Suppressor macrophage treated with lipopolysaccharide for 4 hours (primary cell): ENCODE measurements around the gene OAS3.
A peak's percentile ranks its signal among the peaks of the same experiment; 100 is the strongest.

Experiments used
- DNase-seq: peaks from one replicate; pipeline ENCODE4 v3.0.0-alpha.2; 2020

Gene OAS3

DNA sequence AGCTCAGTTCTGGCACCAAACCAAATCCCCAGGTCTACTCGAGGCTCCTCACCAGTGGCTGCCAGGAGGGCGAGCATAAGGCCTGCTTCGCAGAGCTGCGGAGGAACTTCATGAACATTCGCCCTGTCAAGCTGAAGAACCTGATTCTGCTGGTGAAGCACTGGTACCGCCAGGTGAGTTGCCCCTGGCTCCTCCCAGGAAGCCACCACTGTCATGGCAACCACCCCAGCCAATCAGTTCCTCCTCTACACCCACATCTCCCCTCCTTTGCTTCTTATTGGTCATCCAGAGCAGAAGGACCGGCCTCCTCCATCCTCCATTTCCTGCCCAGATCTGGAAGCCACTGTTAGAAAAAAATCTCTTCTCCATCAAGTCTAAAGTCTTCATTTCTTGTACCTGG is 22.8 kb downstream of the OAS3 start:
- DNase-seq, result no peak

DNA sequence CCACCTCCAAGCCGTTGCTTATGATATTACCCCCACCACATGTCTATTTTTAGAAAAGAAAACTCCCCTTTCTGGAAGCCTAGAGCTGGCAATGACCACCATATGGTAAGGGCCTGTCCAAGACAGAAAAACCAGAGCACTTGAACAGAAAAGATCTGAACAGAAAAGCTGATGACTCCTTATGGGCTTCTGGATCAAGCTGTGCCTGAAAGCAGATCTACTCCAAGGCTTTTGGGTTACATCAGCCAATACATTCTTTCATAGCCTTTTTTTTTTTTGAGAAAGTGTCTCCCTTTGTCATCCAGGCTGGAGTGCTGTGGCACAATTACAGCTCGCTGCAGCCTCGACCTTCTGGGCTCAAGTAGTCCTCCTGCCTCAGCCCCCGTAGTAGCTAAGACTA is 23.3 kb downstream of the OAS3 start:
- DNase-seq, result no peak

DNA sequence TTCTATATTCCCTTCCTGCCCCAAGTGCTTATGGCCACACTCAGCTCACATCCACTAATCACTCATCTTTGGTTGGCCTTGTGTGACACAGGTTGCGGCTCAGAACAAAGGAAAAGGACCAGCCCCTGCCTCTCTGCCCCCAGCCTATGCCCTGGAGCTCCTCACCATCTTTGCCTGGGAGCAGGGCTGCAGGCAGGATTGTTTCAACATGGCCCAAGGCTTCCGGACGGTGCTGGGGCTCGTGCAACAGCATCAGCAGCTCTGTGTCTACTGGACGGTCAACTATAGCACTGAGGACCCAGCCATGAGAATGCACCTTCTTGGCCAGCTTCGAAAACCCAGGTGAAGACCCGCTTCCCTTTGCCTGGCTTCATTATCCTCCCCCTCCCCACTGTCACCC is 24.3 kb downstream of the OAS3 start:
- no peak for DNase-seq

DNA sequence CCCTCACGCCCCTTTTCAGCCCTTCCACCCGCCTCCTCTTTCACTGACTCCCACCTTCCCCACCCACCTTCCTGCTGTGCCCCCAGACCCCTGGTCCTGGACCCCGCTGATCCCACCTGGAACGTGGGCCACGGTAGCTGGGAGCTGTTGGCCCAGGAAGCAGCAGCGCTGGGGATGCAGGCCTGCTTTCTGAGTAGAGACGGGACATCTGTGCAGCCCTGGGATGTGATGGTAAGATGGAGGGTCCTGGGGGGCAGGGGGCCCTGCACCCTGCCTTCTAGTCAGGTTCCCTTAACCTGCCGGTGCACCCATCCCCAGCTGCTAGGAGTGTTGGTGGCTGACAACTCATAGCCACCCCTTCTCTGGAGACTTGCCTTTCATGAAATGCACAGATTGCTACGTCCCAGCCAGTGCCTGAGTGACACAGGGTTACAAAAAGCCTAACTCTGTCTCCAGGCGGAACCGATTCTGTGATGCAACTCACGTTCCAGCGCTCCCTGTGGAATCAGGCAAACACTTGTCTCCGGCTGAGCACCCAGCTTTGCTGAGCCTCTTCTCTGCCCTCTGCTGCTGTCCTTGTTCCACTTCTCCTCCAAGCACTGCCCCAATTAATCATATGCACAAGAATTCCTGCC is 25.1 kb downstream of the OAS3 start:
- no peak for DNase-seq

DNA sequence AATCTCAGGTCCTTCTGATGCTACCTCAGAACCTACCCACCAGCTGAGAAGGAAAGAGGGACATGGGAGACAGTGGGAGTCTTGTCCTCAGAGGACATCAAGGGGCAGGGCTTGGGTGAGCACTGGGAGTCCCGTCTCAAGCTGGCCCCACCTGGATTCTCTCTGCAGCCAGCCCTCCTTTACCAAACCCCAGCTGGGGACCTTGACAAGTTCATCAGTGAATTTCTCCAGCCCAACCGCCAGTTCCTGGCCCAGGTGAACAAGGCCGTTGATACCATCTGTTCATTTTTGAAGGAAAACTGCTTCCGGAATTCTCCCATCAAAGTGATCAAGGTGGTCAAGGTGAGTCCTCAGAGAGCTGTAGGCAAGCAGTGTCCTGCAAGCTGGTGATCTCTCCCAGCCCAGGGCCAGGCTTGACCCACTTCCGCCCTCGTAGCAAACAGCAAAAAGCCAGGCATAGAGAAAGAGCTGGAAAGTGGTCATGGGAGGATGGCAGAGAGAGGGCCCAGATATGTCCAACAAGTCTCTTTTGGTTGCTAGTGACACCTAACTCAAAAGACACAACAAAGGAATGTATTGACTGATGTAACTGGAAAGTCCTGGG is 25.9 kb downstream of the OAS3 start:
- DNase-seq, result no peak

DNA sequence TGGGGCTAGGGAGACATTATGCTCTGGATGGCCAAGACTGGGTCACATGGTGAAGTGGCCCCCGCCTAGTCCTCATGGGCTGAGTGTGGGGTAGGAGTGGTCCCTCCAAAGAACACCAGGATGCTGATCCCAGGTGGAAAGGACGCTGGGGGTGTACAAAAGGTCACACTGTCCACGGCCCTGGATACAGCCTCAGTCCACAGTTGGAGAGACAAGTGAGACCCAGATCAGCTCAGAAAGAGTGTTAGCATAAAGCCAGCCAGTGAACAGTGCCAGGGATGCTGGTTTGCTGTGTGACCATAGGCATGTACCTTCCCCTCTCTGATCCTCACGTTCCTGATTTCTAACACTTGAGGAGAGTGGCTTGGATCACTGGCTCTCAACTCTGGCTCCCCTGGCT is 26.6 kb downstream of the OAS3 start:
- DNase-seq, result no peak

DNA sequence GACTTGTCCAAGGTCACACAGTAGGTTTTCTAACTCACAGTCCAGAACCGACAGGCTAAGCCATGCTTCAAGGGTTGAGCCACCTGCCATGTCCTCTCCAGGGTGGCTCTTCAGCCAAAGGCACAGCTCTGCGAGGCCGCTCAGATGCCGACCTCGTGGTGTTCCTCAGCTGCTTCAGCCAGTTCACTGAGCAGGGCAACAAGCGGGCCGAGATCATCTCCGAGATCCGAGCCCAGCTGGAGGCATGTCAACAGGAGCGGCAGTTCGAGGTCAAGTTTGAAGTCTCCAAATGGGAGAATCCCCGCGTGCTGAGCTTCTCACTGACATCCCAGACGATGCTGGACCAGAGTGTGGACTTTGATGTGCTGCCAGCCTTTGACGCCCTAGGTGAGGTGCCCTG is 27.4 kb downstream of the OAS3 start:
- no peak for DNase-seq

DNA sequence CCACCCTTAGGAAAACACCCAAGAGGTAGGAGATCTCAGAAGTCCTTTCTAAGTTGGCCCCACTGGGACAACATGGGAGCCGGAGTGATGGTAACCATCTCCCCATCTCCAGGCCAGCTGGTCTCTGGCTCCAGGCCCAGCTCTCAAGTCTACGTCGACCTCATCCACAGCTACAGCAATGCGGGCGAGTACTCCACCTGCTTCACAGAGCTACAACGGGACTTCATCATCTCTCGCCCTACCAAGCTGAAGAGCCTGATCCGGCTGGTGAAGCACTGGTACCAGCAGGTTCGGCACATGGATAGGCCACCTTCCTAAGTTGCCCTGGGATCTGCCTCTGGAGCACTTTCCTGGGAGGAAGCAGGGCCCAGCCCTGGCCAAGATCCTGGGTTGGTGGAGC is 29.0 kb downstream of the OAS3 start:
- no peak for DNase-seq

DNA sequence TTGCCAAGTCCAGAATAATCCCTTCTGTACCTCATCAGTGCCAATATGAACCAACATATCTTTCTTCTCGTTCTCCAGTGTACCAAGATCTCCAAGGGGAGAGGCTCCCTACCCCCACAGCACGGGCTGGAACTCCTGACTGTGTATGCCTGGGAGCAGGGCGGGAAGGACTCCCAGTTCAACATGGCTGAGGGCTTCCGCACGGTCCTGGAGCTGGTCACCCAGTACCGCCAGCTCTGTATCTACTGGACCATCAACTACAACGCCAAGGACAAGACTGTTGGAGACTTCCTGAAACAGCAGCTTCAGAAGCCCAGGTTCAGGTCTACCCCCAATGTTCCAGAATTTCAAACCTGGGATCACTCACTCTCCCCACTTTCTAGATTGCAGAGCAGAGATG is 29.6 kb downstream of the OAS3 start:
- no peak for DNase-seq

DNA sequence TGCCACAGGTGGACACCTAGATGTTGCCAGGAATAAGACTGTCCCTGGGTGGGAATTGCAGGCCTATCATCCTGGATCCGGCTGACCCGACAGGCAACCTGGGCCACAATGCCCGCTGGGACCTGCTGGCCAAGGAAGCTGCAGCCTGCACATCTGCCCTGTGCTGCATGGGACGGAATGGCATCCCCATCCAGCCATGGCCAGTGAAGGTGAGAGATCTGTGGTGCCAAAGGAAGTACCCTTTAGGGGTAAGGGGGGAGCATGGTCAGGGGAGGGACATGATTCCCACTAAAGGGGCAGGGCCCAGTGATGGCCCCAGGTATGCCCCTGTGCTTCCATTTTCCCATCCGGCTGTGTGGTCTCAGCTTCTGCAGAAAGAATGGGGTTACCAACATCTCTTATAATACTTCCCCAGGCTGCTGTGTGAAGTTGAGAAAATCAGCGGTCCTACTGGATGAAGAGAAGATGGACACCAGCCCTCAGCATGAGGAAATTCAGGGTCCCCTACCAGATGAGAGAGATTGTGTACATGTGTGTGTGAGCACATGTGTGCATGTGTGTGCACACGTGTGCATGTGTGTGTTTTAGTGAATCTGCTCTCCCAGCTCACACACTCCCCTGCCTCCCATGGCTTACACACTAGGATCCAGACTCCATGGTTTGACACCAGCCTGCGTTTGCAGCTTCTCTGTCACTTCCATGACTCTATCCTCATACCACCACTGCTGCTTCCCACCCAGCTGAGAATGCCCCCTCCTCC is 31.5 kb downstream of the OAS3 start:
- no peak for DNase-seq

DNA sequence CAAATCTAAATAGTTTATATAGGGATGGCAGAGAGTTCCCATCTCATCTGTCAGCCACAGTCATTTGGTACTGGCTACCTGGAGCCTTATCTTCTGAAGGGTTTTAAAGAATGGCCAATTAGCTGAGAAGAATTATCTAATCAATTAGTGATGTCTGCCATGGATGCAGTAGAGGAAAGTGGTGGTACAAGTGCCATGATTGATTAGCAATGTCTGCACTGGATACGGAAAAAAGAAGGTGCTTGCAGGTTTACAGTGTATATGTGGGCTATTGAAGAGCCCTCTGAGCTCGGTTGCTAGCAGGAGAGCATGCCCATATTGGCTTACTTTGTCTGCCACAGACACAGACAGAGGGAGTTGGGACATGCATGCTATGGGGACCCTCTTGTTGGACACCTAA is 32.1 kb downstream of the OAS3 start:
- no peak for DNase-seq

DNA sequence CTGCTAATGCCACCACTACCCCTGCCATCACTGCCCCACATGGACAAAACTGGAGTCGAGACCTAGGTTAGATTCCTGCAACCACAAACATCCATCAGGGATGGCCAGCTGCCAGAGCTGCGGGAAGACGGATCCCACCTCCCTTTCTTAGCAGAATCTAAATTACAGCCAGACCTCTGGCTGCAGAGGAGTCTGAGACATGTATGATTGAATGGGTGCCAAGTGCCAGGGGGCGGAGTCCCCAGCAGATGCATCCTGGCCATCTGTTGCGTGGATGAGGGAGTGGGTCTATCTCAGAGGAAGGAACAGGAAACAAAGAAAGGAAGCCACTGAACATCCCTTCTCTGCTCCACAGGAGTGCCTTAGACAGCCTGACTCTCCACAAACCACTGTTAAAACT is 33.0 kb downstream of the OAS3 start:
- no peak for DNase-seq

DNA sequence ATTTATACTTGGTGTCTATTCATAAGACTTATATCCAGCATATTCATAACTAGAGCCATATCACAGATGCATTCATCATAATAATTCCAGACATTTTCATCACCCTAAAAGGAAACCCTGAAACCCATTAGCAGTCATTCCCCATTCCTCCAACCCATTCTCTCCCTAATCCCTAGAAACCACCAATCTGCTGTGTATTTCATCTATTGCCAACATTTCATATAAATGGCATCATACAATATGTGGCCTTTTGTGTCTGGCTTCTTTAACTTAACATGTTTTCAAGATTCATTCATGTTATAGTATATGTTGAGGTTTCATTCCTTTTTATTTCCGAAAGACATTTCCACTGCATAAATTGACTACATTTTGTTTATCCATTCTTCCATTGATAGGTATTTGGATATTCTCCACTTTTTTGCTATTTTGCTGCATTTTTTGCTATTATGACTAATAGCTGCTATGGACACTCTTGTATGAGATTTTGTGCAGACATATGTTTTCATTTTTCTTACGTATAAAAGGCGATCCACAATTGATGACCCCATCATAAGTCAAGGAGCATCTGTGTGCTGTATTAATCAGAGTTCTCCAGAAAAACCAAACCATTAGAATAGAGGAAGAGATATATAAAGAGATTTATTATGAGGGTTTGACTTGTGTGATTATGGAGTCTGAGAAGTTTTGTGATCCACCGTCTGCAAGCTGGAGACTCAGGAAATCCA is 34.9 kb downstream of the OAS3 start:
- no peak for DNase-seq

DNA sequence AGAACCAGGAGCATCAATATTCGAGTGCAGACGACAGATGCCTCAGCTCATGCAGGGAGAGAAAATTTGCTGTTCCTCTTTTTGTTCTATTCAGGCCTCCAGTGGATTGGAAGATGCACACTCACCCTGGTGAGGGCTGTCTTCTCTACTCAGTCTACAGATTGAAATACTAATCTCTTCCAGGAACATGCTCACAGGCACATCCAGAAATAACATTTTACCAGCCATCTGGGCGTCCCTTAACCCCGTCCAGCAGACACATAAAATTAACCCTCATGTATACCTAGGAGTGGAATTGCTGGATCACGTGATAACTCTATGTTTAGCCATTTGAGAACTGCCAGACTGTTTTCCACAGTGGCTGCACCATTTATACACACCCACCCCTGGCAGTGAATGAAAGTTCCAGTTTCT is 35.6 kb downstream of the OAS3 start:
- peak; percentile 18 for DNase-seq

DNA sequence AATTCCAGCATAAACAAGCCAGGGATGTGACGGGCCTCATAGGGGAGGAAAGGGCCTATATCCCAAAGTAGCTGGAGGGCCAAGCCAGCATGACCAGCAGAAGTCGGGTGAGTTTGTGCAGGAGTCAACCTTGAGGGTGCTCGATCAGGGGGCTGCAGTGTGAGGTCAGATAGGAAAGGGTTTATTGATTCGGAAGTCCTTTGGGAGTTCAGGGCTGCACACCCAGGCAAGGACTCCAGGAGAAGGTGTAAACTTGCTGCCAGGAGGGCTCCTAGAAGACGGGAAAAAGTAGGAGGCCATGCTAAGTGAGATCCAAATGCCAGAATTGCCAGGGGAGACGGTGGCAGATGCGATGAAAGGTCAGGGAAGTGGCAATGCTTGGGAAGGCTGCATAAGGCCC is 36.6 kb downstream of the OAS3 start:
- no peak for DNase-seq

DNA sequence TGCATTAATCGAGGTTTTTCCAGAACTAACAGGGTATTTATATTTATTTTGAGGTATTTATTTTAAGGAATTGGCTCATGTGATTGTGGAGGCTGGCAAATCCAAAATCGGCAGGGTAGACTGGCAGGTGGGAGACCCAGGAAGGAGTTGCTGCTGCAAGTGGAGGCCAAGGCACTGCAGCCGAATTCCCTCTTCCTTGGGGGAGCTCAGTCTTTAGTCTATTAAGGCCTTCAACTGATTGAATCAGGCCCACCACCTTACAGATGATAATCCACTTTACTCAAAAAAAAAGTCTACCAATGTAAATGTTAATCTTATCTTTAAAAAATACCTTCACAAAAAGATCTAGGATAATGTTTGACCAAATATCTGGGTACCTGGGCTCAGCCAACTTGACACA is 38.9 kb downstream of the OAS3 start:
- DNase-seq, result no peak

DNA sequence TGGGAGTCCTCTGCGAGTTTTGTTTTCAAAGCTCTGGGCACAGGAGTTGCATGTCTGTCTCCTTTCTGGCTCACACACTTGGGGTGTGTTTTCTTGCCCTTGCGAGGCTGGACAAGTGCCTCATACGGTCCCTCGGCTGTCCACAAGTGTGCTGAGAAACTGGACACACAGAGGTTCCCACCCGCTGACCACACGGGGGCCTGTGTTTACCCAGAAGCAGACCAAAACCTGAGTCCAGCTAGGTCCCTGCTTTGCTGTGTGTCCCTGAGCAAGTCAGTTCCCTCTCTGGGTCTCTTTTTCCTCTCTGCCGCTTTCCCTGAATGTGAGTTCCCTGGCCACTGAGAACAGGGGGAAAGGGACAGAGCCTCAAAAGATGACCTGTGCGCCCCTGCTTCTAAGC is 39.4 kb downstream of the OAS3 start:
- DNase-seq, result peak; percentile 53

DNA sequence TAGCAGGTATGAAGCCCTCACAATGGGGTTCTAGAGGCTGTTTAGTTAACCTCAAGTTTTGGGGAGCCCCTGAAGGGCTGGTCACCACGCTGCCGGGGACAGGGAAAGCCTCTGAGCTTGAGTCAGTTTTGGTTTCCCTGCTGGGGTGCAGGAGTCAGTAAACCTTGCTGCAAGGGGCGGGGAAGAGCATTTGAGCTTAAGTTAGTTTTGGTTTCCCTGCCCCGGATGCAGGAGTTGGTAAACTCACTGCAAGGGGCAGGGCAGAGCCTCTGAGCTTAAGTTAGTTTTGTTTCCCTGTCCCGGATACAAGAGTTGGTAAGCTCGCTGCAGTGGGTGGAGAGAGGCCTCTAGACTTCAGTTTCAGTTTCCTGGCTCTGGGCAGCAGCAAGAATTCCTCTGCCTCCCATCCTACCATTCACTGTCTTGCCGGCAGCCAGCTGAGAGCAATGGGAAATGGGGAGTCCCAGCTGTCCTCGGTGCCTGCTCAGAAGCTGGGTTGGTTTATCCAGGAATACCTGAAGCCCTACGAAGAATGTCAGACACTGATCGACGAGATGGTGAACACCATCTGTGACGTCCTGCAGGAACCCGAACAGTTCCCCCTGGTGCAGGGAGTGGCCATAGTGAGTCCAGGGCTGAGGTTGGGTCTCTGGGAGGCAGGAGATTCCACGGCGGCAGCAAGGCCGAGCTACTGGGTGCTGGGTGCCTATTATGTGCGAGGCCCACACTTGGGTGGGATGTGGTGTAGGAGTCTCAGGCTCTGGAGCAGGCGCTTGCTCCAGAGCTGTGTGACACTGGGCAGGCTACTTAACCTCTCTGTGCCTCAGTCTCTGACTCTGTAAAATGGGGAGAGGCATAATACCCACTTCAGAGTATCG is 40.1 kb downstream of the OAS3 start, which contains the start of gene OAS2:
OAS2 (plus strand) TSS at position 357 of the 878 bp plus-strand sequence; CDS start at position 447, 90 bp downstream.
- peak; percentile 99 for DNase-seq

DNA sequence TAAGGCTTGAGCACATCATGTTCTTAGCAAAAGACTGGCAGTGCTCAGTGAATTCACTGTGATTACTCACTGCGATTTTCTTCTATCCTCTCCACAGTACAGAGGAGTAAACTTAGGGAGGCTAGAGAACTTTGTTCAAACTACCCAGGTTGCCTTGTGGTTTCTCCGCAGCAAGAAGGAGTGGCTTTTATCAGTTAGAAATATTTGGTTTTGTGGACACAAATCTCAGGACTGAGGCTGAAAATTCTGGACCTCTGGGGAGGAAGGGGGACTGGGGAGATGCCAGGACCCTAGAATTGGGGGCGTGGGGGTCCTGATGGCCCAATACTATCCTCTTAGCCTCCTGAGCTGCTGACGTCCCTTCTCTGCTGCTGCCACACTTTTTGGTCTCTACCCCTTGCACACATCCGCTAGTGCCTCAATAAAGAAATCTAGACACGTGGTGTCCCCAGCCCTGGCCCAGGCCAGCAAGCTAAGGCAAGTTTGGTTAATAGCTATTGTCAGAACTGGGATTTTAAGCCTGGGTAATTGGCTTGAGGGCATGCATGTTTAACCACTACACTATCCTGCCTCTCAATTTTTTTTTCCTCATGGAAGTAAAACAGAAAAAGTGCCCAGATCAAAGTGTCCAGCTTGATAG is 40.9 kb downstream of the OAS3 start:
- DNase-seq, result peak; percentile 73

DNA sequence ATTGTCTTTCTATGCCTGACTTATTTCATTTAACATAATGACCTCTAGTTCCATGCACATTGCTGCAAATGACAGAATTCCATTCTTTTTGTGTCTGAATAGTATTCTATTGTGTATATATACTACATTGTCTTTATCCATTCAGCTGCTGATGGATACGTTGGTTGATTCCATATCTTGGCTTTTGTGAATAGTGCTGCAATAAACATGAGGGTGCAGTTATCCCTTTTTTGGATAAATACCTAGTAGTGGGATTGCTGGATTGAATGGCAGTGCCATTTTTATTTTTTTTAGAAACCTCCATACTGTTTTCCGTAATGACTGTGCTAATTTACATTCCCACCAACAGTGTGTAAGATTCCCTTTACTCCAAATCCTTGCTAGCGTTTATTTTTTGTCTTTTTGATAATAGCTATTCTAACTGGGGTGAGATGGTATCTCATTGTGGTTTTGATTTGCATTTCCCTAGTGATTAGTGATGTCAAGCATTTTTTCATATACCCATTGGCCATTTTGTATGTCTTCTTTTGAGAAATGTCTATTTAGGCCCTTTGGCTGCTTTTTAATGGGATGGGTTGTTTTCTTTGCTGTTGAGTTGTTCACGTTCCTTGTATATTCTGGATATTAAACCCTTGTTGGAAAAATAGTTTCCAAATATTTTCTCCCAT is 42.4 kb downstream of the OAS3 start:
- DNase-seq, result no peak

DNA sequence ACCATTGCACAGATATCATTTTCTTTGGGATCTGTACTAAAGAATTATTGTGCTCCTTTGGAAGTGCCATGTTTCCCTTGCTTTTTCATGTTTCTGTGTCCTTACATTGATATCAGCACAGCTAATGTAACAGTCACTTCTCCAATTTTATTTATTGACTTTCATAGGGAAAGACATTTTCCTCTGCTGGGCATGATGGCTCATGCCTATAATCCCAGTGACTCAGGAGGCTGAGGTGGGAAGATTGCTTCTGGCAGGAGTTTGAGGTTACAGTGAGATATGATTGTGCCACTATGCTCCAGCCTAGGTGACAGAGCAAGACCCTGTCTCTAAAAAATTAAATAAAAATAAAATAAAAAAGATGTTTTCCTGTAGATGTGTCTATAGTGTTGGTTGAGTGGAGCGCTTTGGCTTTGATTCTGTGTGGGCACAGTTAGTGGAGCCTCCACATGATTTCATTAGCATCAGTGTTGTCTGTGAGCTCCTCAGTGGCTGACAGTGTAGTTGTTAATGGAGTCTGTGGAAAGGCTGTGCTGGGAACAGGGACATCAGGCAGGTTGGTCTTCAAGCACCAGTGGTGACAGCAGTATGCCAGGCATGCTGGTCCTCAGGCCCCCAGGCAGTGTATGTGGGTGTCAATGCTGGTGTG is 47.5 kb downstream of the OAS3 start:
- no peak for DNase-seq
